Right atrium auricular region (tissue), 2 donors: ENCODE data around the gene STPG4. TPM values are rescaled to one million over a fixed set of nuclear protein-coding genes. Genes with fewer than 3 reads are reported as not detected.

Experiments
- DNase-seq: peaks from one replicate; pipeline ENCODE4 v3.0.0-alpha.2; 2019; ENCODE audit warnings: low spot score
- H3K27ac ChIP-seq, 2 donors: fragments of 200-600 bp; sonication (generic); 1 replicate in 1 of 2; 2 replicates in 1 of 2; pipeline ENCODE4 v1.5.1; 2016 to 2019
- H3K27me3 ChIP-seq, 2 donors: fragments of 200-600 bp; sonication (generic); one replicate each; pipeline versions ENCODE4 v1.5.1 to v1.6.0; 2017 to 2019
- H3K36me3 ChIP-seq: fragments of 200-600 bp; sonication (generic); one replicate; pipeline ENCODE4 v1.5.1; 2016
- H3K4me1 ChIP-seq, 2 donors: fragments of 200-600 bp; sonication (generic); one replicate each; pipeline versions ENCODE4 v1.5.1 to v1.6.0; 2017 to 2019
- H3K4me3 ChIP-seq, 2 donors: fragments of 200-600 bp; sonication (generic); 1 replicate in 1 of 2; 2 replicates in 1 of 2; pipeline ENCODE4 v1.5.1; 2017 to 2019; ENCODE audit warnings: mild to moderate bottlenecking in 1 of 2, moderate library complexity in 1 of 2
- H3K9me3 ChIP-seq, 2 donors: fragments of 200-600 bp; sonication (generic); one replicate each; pipeline ENCODE4 v1.5.1; 2019
- CTCF ChIP-seq, 2 donors: fragments of 200-600 bp; sonication (generic); IDR thresholded peaks; one replicate each; pipeline ENCODE4 v1.5.1; 2019; ENCODE audit warnings: antibody characterized with exemption in 2 of 2
- total RNA-seq, 2 donors: library from RNA; depleted of rRNA; stranded (reverse); fragments of >200 nt; gene quantifications; one replicate each; pipeline ENCODE4 v1.1.0, GENCODE V29; 2016

The STPG4 gene
- total RNA-seq, 2 donors from 2014 or later: not detected

GRCh38 chr2:47041891-47042684, 113.0 kb downstream of the STPG4 start:
- Histone ChIP-seq H3K27me3 (no peaks in the 10 kb centered on the region), H3K4me3 (no peak overlapping the region), H3K4me1 (peaks cover 0 to 60% of the 10 kb centered on the region in 2 donors), H3K36me3 (peaks cover 13% of the 10 kb centered on the region), H3K27ac (peak overlapping the region; percentile 70 to 88), H3K9me3 (no peaks in the 10 kb centered on the region)
- no peak for DNase-seq
- no peak for TF ChIP-seq CTCF (IDR thresholded peaks at IDR 0.05)

GRCh38 chr2:47041063-47041462, 114.0 kb downstream of the STPG4 start:
- Histone ChIP-seq H3K4me3 (no peak overlapping the region), H3K4me1 (peaks cover 0 to 61% of the 10 kb centered on the region in 2 donors), H3K27me3 (no peaks in the 10 kb centered on the region), H3K36me3 (peaks cover 7% of the 10 kb centered on the region), H3K9me3 (no peaks in the 10 kb centered on the region), H3K27ac (peak overlapping the region; percentile 65 to 88)
- no peak for TF ChIP-seq CTCF (IDR thresholded peaks at IDR 0.05)
- DNase-seq: peak; percentile 70

- H3K4me3 ChIP-seq: no peak overlapping the region
- no peak for DNase-seq
Observed at GRCh38 chr2:47040651-47041050, 114.5 kb downstream of the STPG4 start.

GRCh38 chr2:47039913-47040562, 115.1 kb downstream of the STPG4 start:
- H3K27me3 ChIP-seq: no peaks in the 10 kb centered on the region
- peak overlapping the region; percentile 65 to 88 for H3K27ac ChIP-seq
- no peaks in the 10 kb centered on the region for H3K36me3 ChIP-seq
- H3K4me1 ChIP-seq: peaks cover 0 to 71% of the 10 kb centered on the region in 2 donors
- H3K9me3 ChIP-seq: no peaks in the 10 kb centered on the region
- TF ChIP-seq CTCF (IDR thresholded peaks at IDR 0.05): no peak
- no peak for DNase-seq
- H3K4me3 ChIP-seq: no peak overlapping the region

More at GRCh38 chr2:47040651-47041050, 114.5 kb downstream of the STPG4 start:
- H3K4me1 ChIP-seq: peaks cover 0 to 65% of the 10 kb centered on the region in 2 donors
- peak overlapping the region; percentile 65 to 88 for H3K27ac ChIP-seq
- H3K9me3 ChIP-seq: no peaks in the 10 kb centered on the region
- H3K27me3 ChIP-seq: no peaks in the 10 kb centered on the region
- no peak for TF ChIP-seq CTCF (IDR thresholded peaks at IDR 0.05)
- peaks cover 6% of the 10 kb centered on the region for H3K36me3 ChIP-seq

DNA sequence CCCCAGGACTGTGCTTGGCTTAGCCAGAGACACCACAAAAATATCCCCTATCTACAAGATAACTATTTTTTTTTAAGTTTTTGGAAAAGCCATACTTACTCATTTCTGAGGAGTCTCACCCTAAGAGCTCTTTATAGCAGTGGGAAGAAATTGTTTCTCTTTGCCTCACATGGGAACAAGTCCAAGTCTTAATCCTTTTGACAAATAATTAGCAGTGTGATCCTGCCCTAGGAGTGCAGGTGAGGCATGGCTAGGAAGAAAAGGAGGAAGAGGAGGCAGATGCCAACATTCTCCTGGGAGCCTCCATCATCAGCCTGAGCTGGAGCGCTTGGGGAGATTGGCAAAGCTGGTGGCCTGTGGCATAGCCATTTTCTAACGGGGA, 115.6 kb downstream of the STPG4 start:
- Histone ChIP-seq H3K9me3 (no peaks in the 10 kb centered on the region), H3K36me3 (no peaks in the 10 kb centered on the region), H3K27me3 (no peaks in the 10 kb centered on the region), H3K4me1 (peaks cover 0 to 76% of the 10 kb centered on the region in 2 donors), H3K4me3 (no peak overlapping the region), H3K27ac (peak overlapping the region; percentile 24 to 88)
- no peak for TF ChIP-seq CTCF (IDR thresholded peaks at IDR 0.05)
- no peak for DNase-seq
